Pons (tissue), 1 donor: Measurements from ENCODE around the gene LTBP1.
"Not testable (repeated sequence)": the region's sequence is repeated elsewhere in the genome, so short reads cannot be mapped to it uniquely, and the experiment has no call there.

Experiments used
- DNase-seq: peaks from one replicate; pipeline ENCODE4 v3.0.0-alpha.2; 2016; ENCODE audit warnings: low spot score

LTBP1 gene

GRCh38 chr2:33384599-33384961, 437.8 kb downstream of the LTBP1 start:
- no peak for DNase-seq

DNA sequence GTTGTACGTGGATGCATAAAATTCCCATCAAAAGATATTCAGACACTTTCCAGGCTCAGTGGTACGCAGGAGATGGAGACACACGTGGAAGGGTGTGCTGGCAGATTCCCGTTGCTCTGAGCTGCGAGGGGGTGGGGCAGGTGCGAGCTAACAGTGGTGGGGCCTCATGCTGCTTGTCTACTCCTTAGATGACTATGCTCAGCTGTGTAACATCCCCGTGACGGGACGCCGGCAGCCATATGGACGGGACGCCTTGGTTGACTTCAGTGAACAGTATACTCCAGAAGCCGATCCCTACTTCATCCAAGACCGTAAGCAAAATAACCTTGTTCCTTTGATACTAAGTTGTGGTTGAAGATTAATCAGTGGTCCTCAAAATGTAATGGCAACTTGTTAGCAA, 442.2 kb downstream of the LTBP1 start:
- DNase-seq = no peak

DNA sequence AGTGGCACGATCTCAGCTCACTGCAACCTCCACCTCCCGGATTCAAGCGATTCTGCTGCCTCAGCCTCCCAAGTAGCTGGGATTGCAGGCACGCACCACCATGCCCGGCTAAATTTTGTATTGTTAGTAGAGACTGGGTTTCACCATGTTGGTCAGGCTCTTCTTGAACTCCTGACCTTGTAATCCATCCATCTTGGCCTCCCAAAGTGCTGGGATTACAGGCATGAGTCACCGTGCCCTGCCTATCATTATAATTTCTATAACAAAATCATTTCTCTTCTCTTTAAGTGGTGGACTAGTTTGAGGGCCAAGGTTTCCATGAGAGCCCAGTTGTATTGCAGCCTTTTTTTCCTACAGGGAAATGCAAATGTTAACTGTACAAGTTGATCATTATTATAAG, 442.9 kb downstream of the LTBP1 start:
- DNase-seq = not testable (repeated sequence)

GRCh38 chr2:33391529-33392255, 444.9 kb downstream of the LTBP1 start:
- DNase-seq = no peak

DNA sequence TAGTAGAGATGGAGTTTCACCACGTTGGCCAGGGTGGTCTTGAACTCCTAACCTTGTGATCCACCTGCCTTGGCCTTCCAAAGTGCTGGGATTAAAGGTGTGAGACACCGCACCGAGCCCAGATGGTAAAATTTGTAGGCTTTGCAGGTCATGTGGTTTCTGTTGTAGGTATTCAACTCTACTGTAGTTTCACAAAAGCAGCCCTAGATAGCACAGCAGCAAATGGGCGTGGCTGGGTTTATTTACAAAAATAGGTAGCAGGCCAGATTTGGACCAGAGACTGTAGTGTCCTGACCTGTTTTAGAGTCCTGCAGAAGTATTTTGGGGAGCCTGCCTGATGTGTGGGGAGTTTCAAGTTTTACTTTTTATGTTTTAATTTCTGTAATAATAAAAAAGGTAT, 445.6 kb downstream of the LTBP1 start:
- no peak for DNase-seq

DNA sequence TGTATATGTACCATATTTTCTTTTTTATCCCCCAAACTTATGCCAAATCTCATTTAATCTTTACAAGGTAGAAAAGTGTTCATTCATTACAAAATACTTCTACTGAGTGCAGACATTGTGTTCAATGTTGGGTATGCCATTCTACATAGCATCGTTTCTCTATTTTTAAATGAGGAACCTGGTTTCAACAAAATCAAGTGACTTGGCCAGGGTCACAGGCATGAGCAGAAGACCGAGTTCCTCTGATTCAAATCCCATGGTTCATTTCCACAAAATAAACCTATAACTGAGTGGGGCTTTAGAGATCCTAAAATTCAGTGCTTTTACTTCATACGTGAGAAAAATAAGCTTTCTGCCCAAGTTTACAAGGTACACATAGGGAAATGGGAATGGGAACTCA, 448.3 kb downstream of the LTBP1 start:
- no peak for DNase-seq

DNA sequence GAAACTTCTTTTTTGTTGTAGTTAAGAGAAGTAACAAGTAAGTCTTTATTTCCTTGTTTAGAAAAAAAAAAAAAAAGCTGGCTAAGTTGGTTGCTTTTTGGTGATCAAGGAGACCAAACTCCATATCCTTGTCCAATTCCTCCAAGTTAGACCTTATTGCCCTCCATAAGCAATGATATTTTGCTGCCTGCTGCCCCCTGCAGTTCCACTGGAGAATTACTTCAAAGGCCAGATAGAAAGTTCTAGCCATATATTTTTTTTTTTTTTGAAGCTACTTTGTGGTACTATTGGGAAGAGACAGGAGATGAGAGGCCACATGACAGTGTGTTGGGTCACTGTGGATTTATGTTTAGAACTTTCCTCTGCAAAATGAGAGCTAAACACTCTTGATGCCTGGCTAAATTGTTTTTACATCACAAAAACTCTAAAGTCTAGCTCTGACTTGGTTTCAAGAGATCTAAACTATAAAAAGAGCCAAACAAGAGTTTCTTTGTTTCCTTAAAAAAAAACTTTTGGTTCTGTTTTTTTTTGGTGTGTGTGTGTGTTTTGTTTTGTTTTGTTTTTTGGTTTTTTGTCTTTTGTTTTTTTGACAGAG, 449.0 kb downstream of the LTBP1 start:
- DNase-seq = peak; percentile 37

GRCh38 chr2:33404321-33404720, 457.6 kb downstream of the LTBP1 start:
- no peak for DNase-seq

GRCh38 chr2:33406622-33407021, 459.9 kb downstream of the LTBP1 start:
- no peak for DNase-seq

DNA sequence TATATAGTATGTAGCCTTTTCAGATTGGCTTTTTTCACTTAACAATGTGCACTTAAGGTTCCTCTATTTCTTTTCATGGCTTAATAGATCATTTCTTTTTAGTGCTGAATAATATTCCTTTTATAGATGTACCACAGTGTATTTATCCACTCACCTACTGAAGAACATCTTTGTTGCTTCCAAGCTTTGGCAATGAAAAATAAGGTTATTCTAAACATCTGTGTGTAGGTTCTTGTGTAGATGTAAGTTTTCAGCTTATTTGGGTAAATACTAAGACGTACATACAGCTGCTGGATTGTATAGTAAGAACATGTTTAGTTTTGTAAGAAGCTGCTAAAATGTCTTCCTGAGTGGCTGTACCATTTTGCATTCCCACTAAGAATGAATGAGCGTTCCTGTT, 461.4 kb downstream of the LTBP1 start:
- DNase-seq = no peak

GRCh38 chr2:33409417-33409955, 462.7 kb downstream of the LTBP1 start:
- no peak for DNase-seq

DNA sequence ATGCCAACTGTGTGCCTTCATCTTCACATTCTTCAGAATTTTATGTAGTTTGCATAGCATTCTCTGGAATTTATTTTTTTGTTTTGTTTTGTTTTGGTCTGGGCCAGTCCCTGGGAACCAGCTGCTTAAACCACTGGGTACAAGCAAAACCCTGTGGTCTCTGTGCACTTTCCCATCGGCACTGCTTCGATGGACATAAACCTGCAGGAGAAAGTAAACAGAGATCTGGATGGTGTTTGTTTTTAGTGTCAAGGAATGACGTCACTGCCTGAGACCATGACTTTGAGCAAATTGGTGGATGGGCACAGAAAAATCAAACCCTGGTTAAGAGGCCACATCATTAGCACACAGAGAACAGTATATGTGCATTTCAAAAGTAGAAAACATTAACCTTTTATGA, 465.0 kb downstream of the LTBP1 start:
- no peak for DNase-seq

- peak; percentile 77 for DNase-seq
Observed at GRCh38 chr2:33412920-33413319, 466.2 kb downstream of the LTBP1 start.

GRCh38 chr2:33419581-33420200, 472.9 kb downstream of the LTBP1 start:
- no peak for DNase-seq

DNA sequence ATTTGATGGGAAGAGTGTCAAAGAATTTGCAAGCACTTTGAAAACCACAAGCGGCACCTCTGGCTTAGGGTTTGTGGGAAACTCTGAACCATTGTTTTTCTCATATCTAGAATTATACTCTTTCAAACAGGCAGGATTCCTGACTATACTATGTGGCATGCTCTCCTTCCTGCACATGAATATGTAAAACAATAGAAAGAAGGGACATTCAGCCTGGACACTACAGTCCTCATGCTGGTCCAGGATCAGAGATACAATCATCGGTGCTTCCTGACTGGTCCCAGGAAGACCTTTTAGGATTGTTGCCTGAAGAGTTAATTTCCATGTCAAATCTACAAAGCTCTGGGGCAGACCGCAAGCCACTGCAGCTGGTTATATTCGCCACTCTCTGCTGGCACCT, 474.0 kb downstream of the LTBP1 start:
- DNase-seq = no peak

GRCh38 chr2:33421820-33422219, 475.1 kb downstream of the LTBP1 start:
- DNase-seq = no peak

- no peak for DNase-seq
Observed at GRCh38 chr2:33425161-33425560, 478.4 kb downstream of the LTBP1 start.

GRCh38 chr2:33425586-33426031, 478.9 kb downstream of the LTBP1 start:
- no peak for DNase-seq

- no peak for DNase-seq
Observed at GRCh38 chr2:33426666-33427231, 480.0 kb downstream of the LTBP1 start.

- DNase-seq = no peak
Observed at GRCh38 chr2:33430077-33430476, 483.3 kb downstream of the LTBP1 start.

DNA sequence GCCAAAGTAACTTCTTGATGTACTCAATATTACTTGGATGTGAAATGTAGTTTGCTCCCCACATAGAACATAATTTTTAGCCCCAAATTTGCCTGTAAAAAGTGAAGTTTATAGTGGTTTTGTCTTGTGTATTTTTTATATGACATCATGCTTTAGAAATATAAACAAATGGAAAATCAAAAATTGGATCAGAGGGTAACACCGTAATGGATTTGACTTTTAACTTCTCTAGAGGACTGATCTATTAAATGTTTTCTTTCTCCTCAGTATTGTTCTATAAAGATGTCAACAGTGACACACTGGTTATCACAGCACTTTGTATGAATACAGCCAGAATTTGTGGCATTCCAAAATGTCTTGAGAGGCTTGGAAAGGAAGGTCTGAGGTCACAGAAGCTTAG, 484.1 kb downstream of the LTBP1 start:
- no peak for DNase-seq

GRCh38 chr2:33432871-33433270, 486.1 kb downstream of the LTBP1 start:
- DNase-seq = no peak
